ENCODE data around the gene DNAH6. TPM values are rescaled to one million over a fixed set of nuclear protein-coding genes. Genes with fewer than 3 reads are reported as not detected.

Gene DNAH6
- total and polyA plus RNA-seq, 11 donors, result 0.05 to 0.75 (median 0.10) TPM; not detected in 2

DNA sequence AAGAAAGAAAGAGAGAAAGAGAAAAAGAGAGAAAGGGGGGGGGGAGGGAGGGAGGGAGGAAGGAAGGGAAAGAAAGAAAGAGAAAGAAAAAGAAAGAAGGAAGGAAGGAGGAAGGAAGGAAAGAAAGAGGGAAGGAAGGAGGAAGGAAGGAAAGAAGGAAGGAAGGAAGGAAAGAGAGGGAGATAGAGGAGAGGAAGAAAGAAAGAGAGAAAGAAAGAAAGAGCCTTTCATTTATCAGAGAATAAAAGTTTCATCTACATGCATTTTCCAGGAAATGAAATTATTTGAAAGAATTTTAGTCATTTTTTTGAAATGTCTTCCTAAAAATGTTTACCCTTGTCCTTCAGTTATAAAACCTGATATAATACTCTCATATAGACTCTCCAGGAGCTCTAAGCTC is 192.1 kb downstream of the DNAH6 start:
- no peak for DNase-seq
- H3K27me3 ChIP-seq, result no peaks in the 10 kb centered on the region
- no peak overlapping the region for H3K4me3 ChIP-seq
- H3K9me3 ChIP-seq, result no peaks in the 10 kb centered on the region
- H3K27ac ChIP-seq, result no peak overlapping the region
- H3K4me1 ChIP-seq, result no peaks in the 10 kb centered on the region
- no peaks in the 10 kb centered on the region for H3K36me3 ChIP-seq
- ATAC-seq, result no peak
- intact Hi-C loops (cut with DNase I), result no loop called here
- TF ChIP-seq POLR2A (IDR thresholded peaks at IDR 0.05), result no peak
- TF ChIP-seq, protein P1, sequence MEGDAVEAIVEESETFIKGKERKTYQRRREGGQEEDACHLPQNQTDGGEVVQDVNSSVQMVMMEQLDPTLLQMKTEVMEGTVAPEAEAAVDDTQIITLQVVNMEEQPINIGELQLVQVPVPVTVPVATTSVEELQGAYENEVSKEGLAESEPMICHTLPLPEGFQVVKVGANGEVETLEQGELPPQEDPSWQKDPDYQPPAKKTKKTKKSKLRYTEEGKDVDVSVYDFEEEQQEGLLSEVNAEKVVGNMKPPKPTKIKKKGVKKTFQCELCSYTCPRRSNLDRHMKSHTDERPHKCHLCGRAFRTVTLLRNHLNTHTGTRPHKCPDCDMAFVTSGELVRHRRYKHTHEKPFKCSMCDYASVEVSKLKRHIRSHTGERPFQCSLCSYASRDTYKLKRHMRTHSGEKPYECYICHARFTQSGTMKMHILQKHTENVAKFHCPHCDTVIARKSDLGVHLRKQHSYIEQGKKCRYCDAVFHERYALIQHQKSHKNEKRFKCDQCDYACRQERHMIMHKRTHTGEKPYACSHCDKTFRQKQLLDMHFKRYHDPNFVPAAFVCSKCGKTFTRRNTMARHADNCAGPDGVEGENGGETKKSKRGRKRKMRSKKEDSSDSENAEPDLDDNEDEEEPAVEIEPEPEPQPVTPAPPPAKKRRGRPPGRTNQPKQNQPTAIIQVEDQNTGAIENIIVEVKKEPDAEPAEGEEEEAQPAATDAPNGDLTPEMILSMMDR (IDR thresholded peaks at IDR 0.05), result no peak

DNA sequence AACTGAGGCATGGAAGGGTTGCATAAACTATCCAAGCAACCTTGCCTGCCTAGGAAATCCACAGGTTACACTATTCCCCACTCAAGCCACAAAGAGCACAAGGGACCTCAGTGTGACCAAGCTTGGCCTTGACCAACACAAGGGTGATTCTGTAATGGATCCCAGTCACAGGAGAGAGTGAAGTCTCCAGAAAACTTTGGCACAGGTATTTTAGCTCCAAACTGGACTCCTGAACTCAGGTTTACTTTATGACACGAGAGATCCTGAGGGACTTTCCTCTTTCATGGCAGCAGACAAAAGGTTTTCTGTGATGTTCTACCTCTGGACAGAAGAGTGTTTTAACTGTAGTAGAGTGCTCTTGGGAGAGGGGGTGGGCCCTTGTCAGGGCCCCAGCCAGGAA is 195.4 kb downstream of the DNAH6 start:
- Histone ChIP-seq H3K27ac (no peak overlapping the region), H3K4me3 (no peak overlapping the region), H3K9me3 (no peaks in the 10 kb centered on the region), H3K27me3 (no peaks in the 10 kb centered on the region), H3K4me1 (no peaks in the 10 kb centered on the region), H3K36me3 (no peaks in the 10 kb centered on the region)
- TF ChIP-seq, protein P1 (IDR thresholded peaks at IDR 0.05), result no peak
- TF ChIP-seq POLR2A (IDR thresholded peaks at IDR 0.05), result no peak
- DNase-seq, result no peak
- intact Hi-C loops (cut with DNase I), result no loop called here
- 70 to 83% (median 73%) methylated on average over 1 of the region's 1 CpG for WGBS, 4 donors
- no peak for ATAC-seq

DNA sequence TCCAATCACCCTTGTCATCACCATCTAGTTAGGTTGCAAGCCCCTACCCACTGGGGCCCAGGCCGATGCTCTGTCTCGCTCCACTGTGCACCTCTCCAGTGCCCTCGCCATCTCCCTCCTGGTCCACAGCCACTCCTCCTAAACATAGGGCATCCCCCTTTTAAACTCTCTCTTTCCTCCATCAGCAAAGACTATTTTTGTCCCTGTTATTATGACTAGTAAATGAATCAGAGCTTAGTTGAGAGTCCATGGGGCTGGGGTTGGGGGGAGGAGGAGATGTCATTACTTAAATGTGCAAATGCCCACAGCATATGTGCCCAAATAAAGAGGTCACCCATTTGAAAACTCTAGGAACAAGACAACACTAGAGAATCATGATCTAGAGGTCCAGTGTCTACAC is 197.1 kb downstream of the DNAH6 start:
- DNase-seq (no peak), ATAC-seq (no peak)
- no peaks in the 10 kb centered on the region for H3K4me1 ChIP-seq
- H3K27ac ChIP-seq, result no peak overlapping the region
- 94 to 97% (median 95%) methylated on average over 3 of the region's 3 CpGs for WGBS, 4 donors
- H3K36me3 ChIP-seq, result no peaks in the 10 kb centered on the region
- H3K4me3 ChIP-seq, result no peak overlapping the region
- no peaks in the 10 kb centered on the region for H3K27me3 ChIP-seq
- intact Hi-C loops (cut with DNase I), result no loop called here
- no peak for TF ChIP-seq POLR2A (IDR thresholded peaks at IDR 0.05)
- TF ChIP-seq, protein P1 (IDR thresholded peaks at IDR 0.05), result no peak
- H3K9me3 ChIP-seq, result no peaks in the 10 kb centered on the region

DNA sequence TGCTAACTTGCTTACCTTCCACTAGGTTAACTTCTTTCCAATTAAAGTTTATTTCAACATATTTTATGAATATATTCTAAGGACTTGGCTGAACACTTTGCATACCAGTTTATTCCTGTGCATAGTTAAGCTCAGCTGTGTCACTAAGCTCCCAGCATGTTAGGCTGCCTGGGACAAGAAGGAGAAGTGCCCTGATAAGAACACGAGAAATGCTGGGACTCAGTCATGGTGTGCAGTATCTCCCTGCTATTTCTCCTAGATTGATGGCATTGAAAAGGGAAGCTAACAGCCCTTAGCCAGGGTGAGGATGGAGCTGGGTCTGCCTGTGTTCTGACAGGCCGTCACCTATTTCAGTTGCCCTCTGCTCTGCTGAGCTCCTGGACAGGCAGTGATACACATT is 200.3 kb downstream of the DNAH6 start:
- intact Hi-C loops (cut with DNase I), result no loop called here
- 36 to 38% (median 38%) methylated on average over 2 of the region's 2 CpGs for WGBS, 4 donors
- TF ChIP-seq POLR2A (IDR thresholded peaks at IDR 0.05), result no peak
- TF ChIP-seq, protein P1 (IDR thresholded peaks at IDR 0.05), result no peak
- no peak overlapping the region for H3K4me3 ChIP-seq
- no peaks in the 10 kb centered on the region for H3K36me3 ChIP-seq
- H3K27me3 ChIP-seq, result no peaks in the 10 kb centered on the region
- no peaks in the 10 kb centered on the region for H3K4me1 ChIP-seq
- no peaks in the 10 kb centered on the region for H3K9me3 ChIP-seq
- H3K27ac ChIP-seq, result no peak overlapping the region
- ATAC-seq (peak; percentile 58 to 66 (median 59)), DNase-seq (no peak)

Data from heart left ventricle (tissue), 16 donors.